ENCODE data around the gene SGK2. TPM values are rescaled to one million over a fixed set of nuclear protein-coding genes. Genes with fewer than 3 reads are reported as not detected.

Gene SGK2
- total RNA-seq, 1 donor from 2014 or later: 2.8 TPM

GRCh38 chr20:43535370-43536004, 23.3 kb upstream of the SGK2 start:
- no peak overlapping the region for H3K4me3 ChIP-seq
- no peak overlapping the region for H3K9ac ChIP-seq
- no peaks in the 10 kb centered on the region for H3K4me1 Mint-ChIP-seq
- no peak for TF ChIP-seq EZH2phosphoT487 (IDR thresholded peaks at IDR 0.05)
- TF ChIP-seq EZH2 (IDR thresholded peaks at IDR 0.05): no peak
- H3K27ac Mint-ChIP-seq: no peak overlapping the region
- no peaks in the 10 kb centered on the region for H3K9me3 ChIP-seq (ENCODE audit: low read depth)
- H2AFZ ChIP-seq (replicated peaks): no peak overlapping the region
- no peak overlapping the region for H3K4me3 Mint-ChIP-seq
- no peaks in the 10 kb centered on the region for H3K9me3 Mint-ChIP-seq
- H3K4me1 ChIP-seq: no peaks in the 10 kb centered on the region
- H3K27ac ChIP-seq: no peak overlapping the region
- H3F3A ChIP-seq (ENCODE audit: low read depth): no peaks in the 10 kb centered on the region
- H3K27me3 ChIP-seq: no peaks in the 10 kb centered on the region
- no peak overlapping the region for H3K4me2 ChIP-seq
- peaks cover 3% of the 10 kb centered on the region for H3K36me3 Mint-ChIP-seq
- no peaks in the 10 kb centered on the region for H3K79me2 ChIP-seq (ENCODE audit: low read depth)
- no peaks in the 10 kb centered on the region for H3K36me3 ChIP-seq
- no peaks in the 10 kb centered on the region for H4K20me1 ChIP-seq (ENCODE audit: low read depth)
- no peak for DNase-seq (ENCODE audit: low spot score)
- peaks cover 2% of the 10 kb centered on the region for H3K27me3 Mint-ChIP-seq (ENCODE audit: insufficient read depth, low read depth)

GRCh38 chr20:43536041-43536816, 22.6 kb upstream of the SGK2 start:
- no peak overlapping the region for H3K27ac Mint-ChIP-seq
- no peak overlapping the region for H3K4me3 Mint-ChIP-seq

GRCh38 chr20:43536817-43537440, 21.9 kb upstream of the SGK2 start:
- H3K27ac Mint-ChIP-seq: no peak overlapping the region

More at GRCh38 chr20:43536041-43536816, 22.6 kb upstream of the SGK2 start:
- Histone ChIP-seq H3K9me3 (ENCODE audit: low read depth) (no peaks in the 10 kb centered on the region), H3K4me1 (no peaks in the 10 kb centered on the region), H3K36me3 (no peaks in the 10 kb centered on the region), H3K4me2 (no peak overlapping the region), H3F3A (ENCODE audit: low read depth) (no peaks in the 10 kb centered on the region), H3K4me3 (no peak overlapping the region), H2AFZ (replicated peaks) (no peak overlapping the region), H3K27me3 (no peaks in the 10 kb centered on the region), H4K20me1 (ENCODE audit: low read depth) (no peaks in the 10 kb centered on the region), H3K79me2 (ENCODE audit: low read depth) (no peaks in the 10 kb centered on the region), H3K27ac (no peak overlapping the region), H3K9ac (no peak overlapping the region)
- no peaks in the 10 kb centered on the region for H3K4me1 Mint-ChIP-seq
- peaks cover 2% of the 10 kb centered on the region for H3K27me3 Mint-ChIP-seq (ENCODE audit: insufficient read depth, low read depth)
- TF ChIP-seq EZH2 (IDR thresholded peaks at IDR 0.05) (no peak), CTCF (IDR thresholded peaks at IDR 0.05) (no peak), EZH2phosphoT487 (IDR thresholded peaks at IDR 0.05) (no peak)
- DNase-seq (ENCODE audit: low spot score): no peak
- peaks cover 3% of the 10 kb centered on the region for H3K36me3 Mint-ChIP-seq
- no peaks in the 10 kb centered on the region for H3K9me3 Mint-ChIP-seq

More at GRCh38 chr20:43536817-43537440, 21.9 kb upstream of the SGK2 start:
- Mint-ChIP-seq H3K4me3 (no peak overlapping the region), H3K36me3 (peaks cover 3% of the 10 kb centered on the region), H3K9me3 (no peaks in the 10 kb centered on the region), H3K4me1 (no peaks in the 10 kb centered on the region), H3K27me3 (ENCODE audit: insufficient read depth, low read depth) (peaks cover 2% of the 10 kb centered on the region)
- Histone ChIP-seq H3K79me2 (ENCODE audit: low read depth) (no peaks in the 10 kb centered on the region), H3F3A (ENCODE audit: low read depth) (no peaks in the 10 kb centered on the region), H4K20me1 (ENCODE audit: low read depth) (no peaks in the 10 kb centered on the region), H3K4me2 (no peak overlapping the region), H3K4me1 (no peaks in the 10 kb centered on the region), H3K4me3 (no peak overlapping the region), H3K27ac (no peak overlapping the region), H3K9me3 (ENCODE audit: low read depth) (no peaks in the 10 kb centered on the region), H3K27me3 (no peaks in the 10 kb centered on the region), H3K9ac (no peak overlapping the region), H2AFZ (replicated peaks) (no peak overlapping the region), H3K36me3 (no peaks in the 10 kb centered on the region)
- DNase-seq (ENCODE audit: low spot score): no peak
- TF ChIP-seq EZH2 (IDR thresholded peaks at IDR 0.05) (no peak), EZH2phosphoT487 (IDR thresholded peaks at IDR 0.05) (no peak), CTCF (IDR thresholded peaks at IDR 0.05) (no peak)
